Tibial nerve (tissue), 4 donors: ENCODE data around the gene KNTC1. TPM values are rescaled to one million over a fixed set of nuclear protein-coding genes. Genes with fewer than 3 reads are reported as not detected.

Experiments used
- DNase-seq, 2 donors: peaks; one replicate each; pipeline ENCODE4 v3.0.0-alpha.2; 2019; ENCODE audit warnings: low spot score in 2 of 2
- H3K27ac ChIP-seq, 4 donors: fragments of 200-600 bp; sonication (generic) in 3 of 4; one replicate each; pipeline ENCODE4 v1.5.1; 2017 to 2019; ENCODE audit warnings: mild to moderate bottlenecking in 1 of 4
- H3K27me3 ChIP-seq, 2 donors: fragments of 200-600 bp; sonication (generic) in 1 of 2; one replicate each; pipeline versions ENCODE4 v1.5.1 to v1.6.0; 2017 to 2019
- H3K36me3 ChIP-seq, 3 donors: fragments of 200-600 bp; sonication (generic); one replicate each; pipeline ENCODE4 v1.5.1; 2018 to 2019
- H3K4me1 ChIP-seq, 4 donors: fragments of 200-600 bp; sonication (generic) in 3 of 4; one replicate each; pipeline ENCODE4 v1.5.1; 2017 to 2019
- H3K4me3 ChIP-seq, 4 donors: fragments of 200-600 bp; sonication (generic) in 3 of 4; one replicate each; pipeline ENCODE4 v1.5.1; 2017 to 2019; ENCODE audit warnings: mild to moderate bottlenecking in 1 of 4, moderate library complexity in 1 of 4
- H3K9me3 ChIP-seq, 4 donors: fragments of 200-600 bp; sonication (generic) in 3 of 4; one replicate each; pipeline ENCODE4 v1.5.1; 2017 to 2019
- CTCF ChIP-seq, 5 experiments: fragments of 200-600 bp in 3 of 5; fragments of 450-650 bp in 2 of 5; sonication (generic) in 3 of 5; IDR thresholded peaks; one replicate each; pipeline ENCODE4 v1.5.1; 2016 to 2019; ENCODE audit warnings: antibody characterized with exemption in 5 of 5, mild to moderate bottlenecking in 3 of 5, moderate library complexity in 2 of 5
- EP300 ChIP-seq, 2 donors: sonication (generic); formaldehyde crosslinking; IDR thresholded peaks; one replicate each; pipeline ENCODE4 v1.6.1; 2017; ENCODE audit warnings: antibody characterized with exemption in 2 of 2, mild to moderate bottlenecking in 1 of 2
- POLR2A ChIP-seq, 2 donors: fragments of 450-650 bp; IDR thresholded peaks; one replicate each; pipeline ENCODE4 v1.6.1; 2017; ENCODE audit warnings: antibody characterized with exemption in 2 of 2, mild to moderate bottlenecking in 2 of 2, moderate library complexity in 2 of 2
- WGBS, 2 donors: methylation state at CpG; one replicate each; pipeline ENCODE4 v1.1.5; 2018; 5-methylcytosine and 5-hydroxymethylcytosine counted together
- total RNA-seq, 4 donors: library from RNA; depleted of rRNA; stranded (reverse); fragments of >200 nt; gene quantifications; one replicate each; pipeline ENCODE4 v1.1.0, GENCODE V29; 2016

KNTC1 gene
- total RNA-seq, 4 donors from 2014 or later, result 14.2 to 27.8 (median 19.7) TPM

GRCh38 chr12:122528582-122528981 is 1.5 kb downstream of the KNTC1 start:
- DNase-seq, result no peak
- Histone ChIP-seq H3K27ac (no peak overlapping the region), H3K4me3 (no peak overlapping the region), H3K27me3 (no peaks in the 10 kb centered on the region), H3K4me1 (peaks cover 0 to 34% (median 18%) of the 10 kb centered on the region in 4 donors), H3K36me3 (no peaks in the 10 kb centered on the region), H3K9me3 (no peaks in the 10 kb centered on the region)
- TF ChIP-seq POLR2A (IDR thresholded peaks at IDR 0.05) (no peak), EP300 (IDR thresholded peaks at IDR 0.05) (no peak)
- 87 to 93% methylated on average over 7 of the region's 7 CpGs for WGBS, 2 donors

GRCh38 chr12:122528992-122529391 is 1.9 kb downstream of the KNTC1 start:
- Histone ChIP-seq H3K36me3 (no peaks in the 10 kb centered on the region), H3K27me3 (no peaks in the 10 kb centered on the region), H3K4me3 (no peak overlapping the region), H3K27ac (no peak overlapping the region), H3K4me1 (peaks cover 0 to 30% (median 16%) of the 10 kb centered on the region in 4 donors), H3K9me3 (no peaks in the 10 kb centered on the region)
- TF ChIP-seq EP300 (IDR thresholded peaks at IDR 0.05) (no peak), CTCF (IDR thresholded peaks at IDR 0.05) (no peak), POLR2A (IDR thresholded peaks at IDR 0.05) (no peak)
- no peak for DNase-seq
- WGBS, 2 donors, result 95 to 99% methylated on average over 6 of the region's 6 CpGs

GRCh38 chr12:122533856-122534255 is 6.8 kb downstream of the KNTC1 start:
- 89 to 97% methylated on average over 2 of the region's 2 CpGs for WGBS, 2 donors
- Histone ChIP-seq H3K9me3 (no peaks in the 10 kb centered on the region), H3K4me1 (no peaks in the 10 kb centered on the region), H3K27ac (no peak overlapping the region), H3K36me3 (peaks cover 0 to 17% (median 0%) of the 10 kb centered on the region in 3 donors), H3K27me3 (no peaks in the 10 kb centered on the region), H3K4me3 (no peak overlapping the region)
- no peak for DNase-seq
- TF ChIP-seq CTCF (IDR thresholded peaks at IDR 0.05) (no peak), EP300 (IDR thresholded peaks at IDR 0.05) (no peak), POLR2A (IDR thresholded peaks at IDR 0.05) (no peak)

- 96 to 97% methylated on average over 4 of the region's 4 CpGs for WGBS, 2 donors
- H3K27ac ChIP-seq, result no peak overlapping the region
- no peaks in the 10 kb centered on the region for H3K27me3 ChIP-seq
- peaks cover 0 to 35% (median 0%) of the 10 kb centered on the region in 3 donors for H3K36me3 ChIP-seq
- no peaks in the 10 kb centered on the region for H3K4me1 ChIP-seq
- H3K4me3 ChIP-seq, result no peak overlapping the region
- H3K9me3 ChIP-seq, result no peaks in the 10 kb centered on the region
- TF ChIP-seq CTCF (IDR thresholded peaks at IDR 0.05), result no peak
- no peak for TF ChIP-seq EP300 (IDR thresholded peaks at IDR 0.05)
- no peak for TF ChIP-seq POLR2A (IDR thresholded peaks at IDR 0.05)
- no peak for DNase-seq
These were observed 10.0 kb downstream of the KNTC1 start for GRCh38 chr12:122537021-122537420.

GRCh38 chr12:122538496-122538895 is 11.4 kb downstream of the KNTC1 start:
- Histone ChIP-seq H3K27ac (no peak overlapping the region), H3K4me1 (no peaks in the 10 kb centered on the region), H3K27me3 (no peaks in the 10 kb centered on the region), H3K36me3 (peaks cover 0 to 45% (median 0%) of the 10 kb centered on the region in 3 donors), H3K9me3 (no peaks in the 10 kb centered on the region), H3K4me3 (no peak overlapping the region)
- 88 to 90% methylated on average over 5 of the region's 5 CpGs for WGBS, 2 donors
- no peak for DNase-seq
- TF ChIP-seq POLR2A (IDR thresholded peaks at IDR 0.05) (no peak), CTCF (IDR thresholded peaks at IDR 0.05) (no peak), EP300 (IDR thresholded peaks at IDR 0.05) (no peak)

- TF ChIP-seq POLR2A (IDR thresholded peaks at IDR 0.05) (no peak), EP300 (IDR thresholded peaks at IDR 0.05) (no peak), CTCF (IDR thresholded peaks at IDR 0.05) (no peak)
- Histone ChIP-seq H3K4me3 (no peak overlapping the region), H3K27me3 (no peaks in the 10 kb centered on the region), H3K9me3 (no peaks in the 10 kb centered on the region), H3K4me1 (no peaks in the 10 kb centered on the region), H3K27ac (no peak overlapping the region), H3K36me3 (peaks cover 0 to 53% (median 0%) of the 10 kb centered on the region in 3 donors)
- WGBS, 2 donors, result 91 to 95% methylated on average over 2 of the region's 2 CpGs
- no peak for DNase-seq
These were observed 17.5 kb downstream of the KNTC1 start for GRCh38 chr12:122544537-122544936.
